Measurements from ENCODE around the gene NUTM2F. TPM values are rescaled to one million over a fixed set of nuclear protein-coding genes. Genes with fewer than 3 reads are reported as not detected.

NUTM2F gene
- total RNA-seq, 3 donors from 2014 or later: not detected

DNA sequence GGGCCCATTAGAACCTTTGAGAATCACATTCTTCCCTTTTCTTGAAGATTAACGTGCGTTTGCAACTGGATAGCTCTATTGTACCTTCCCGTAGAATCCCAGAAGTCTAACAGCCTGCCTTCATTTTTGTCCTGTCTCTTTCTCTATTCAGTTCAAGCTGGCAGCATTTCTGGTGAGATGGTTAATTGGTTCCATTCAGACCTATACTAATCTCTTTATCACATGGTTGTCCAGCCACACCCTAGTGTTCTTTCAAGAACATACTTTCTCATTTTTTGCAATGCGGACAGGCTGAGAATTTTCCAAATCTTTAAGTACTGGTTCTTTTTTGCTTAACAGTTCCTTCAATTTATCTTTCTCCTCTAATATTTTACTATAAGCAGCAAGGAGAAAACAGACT is 26.0 kb downstream of the NUTM2F start:
- ATAC-seq (no peak), DNase-seq (no peak)
- intact Hi-C loops (cut with DNase I, micrococcal nuclease): no loop called here
- Histone ChIP-seq H3K9me3 (no peaks in the 10 kb centered on the region), H3K4me3 (no peak overlapping the region), H3K4me1 (ENCODE audit: low read depth) (no peaks in the 10 kb centered on the region), H3K36me3 (ENCODE audit: low read depth) (no peaks in the 10 kb centered on the region)
- TF ChIP-seq, protein P1, sequence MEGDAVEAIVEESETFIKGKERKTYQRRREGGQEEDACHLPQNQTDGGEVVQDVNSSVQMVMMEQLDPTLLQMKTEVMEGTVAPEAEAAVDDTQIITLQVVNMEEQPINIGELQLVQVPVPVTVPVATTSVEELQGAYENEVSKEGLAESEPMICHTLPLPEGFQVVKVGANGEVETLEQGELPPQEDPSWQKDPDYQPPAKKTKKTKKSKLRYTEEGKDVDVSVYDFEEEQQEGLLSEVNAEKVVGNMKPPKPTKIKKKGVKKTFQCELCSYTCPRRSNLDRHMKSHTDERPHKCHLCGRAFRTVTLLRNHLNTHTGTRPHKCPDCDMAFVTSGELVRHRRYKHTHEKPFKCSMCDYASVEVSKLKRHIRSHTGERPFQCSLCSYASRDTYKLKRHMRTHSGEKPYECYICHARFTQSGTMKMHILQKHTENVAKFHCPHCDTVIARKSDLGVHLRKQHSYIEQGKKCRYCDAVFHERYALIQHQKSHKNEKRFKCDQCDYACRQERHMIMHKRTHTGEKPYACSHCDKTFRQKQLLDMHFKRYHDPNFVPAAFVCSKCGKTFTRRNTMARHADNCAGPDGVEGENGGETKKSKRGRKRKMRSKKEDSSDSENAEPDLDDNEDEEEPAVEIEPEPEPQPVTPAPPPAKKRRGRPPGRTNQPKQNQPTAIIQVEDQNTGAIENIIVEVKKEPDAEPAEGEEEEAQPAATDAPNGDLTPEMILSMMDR (IDR thresholded peaks at IDR 0.05): no peak

DNA sequence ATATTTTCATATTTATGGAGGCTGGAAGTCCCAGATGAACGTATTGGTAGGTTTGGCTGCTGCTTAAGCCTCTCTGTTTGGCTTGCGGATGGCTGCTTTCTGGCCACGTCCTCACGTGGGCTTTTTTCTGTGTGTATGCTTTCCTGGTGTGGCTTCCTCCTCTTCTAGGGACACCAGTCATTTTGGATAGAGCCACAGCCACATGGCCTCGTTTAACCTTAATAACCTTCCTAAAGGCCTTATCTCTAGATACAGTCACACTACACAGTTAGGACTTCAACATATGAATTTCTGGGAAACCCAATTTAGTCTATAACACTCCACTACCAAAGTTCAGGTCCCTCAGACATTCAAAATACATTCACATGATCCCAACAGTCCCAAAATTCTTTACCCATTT is 26.9 kb downstream of the NUTM2F start:
- DNase-seq (no peak), ATAC-seq (no peak)
- intact Hi-C loops (cut with DNase I, micrococcal nuclease): no loop called here
- H3K36me3 ChIP-seq (ENCODE audit: low read depth): no peaks in the 10 kb centered on the region
- H3K4me3 ChIP-seq: no peak overlapping the region
- TF ChIP-seq, protein P1 (IDR thresholded peaks at IDR 0.05): no peak
- H3K9me3 ChIP-seq: no peaks in the 10 kb centered on the region
- H3K4me1 ChIP-seq (ENCODE audit: low read depth): no peaks in the 10 kb centered on the region

DNA sequence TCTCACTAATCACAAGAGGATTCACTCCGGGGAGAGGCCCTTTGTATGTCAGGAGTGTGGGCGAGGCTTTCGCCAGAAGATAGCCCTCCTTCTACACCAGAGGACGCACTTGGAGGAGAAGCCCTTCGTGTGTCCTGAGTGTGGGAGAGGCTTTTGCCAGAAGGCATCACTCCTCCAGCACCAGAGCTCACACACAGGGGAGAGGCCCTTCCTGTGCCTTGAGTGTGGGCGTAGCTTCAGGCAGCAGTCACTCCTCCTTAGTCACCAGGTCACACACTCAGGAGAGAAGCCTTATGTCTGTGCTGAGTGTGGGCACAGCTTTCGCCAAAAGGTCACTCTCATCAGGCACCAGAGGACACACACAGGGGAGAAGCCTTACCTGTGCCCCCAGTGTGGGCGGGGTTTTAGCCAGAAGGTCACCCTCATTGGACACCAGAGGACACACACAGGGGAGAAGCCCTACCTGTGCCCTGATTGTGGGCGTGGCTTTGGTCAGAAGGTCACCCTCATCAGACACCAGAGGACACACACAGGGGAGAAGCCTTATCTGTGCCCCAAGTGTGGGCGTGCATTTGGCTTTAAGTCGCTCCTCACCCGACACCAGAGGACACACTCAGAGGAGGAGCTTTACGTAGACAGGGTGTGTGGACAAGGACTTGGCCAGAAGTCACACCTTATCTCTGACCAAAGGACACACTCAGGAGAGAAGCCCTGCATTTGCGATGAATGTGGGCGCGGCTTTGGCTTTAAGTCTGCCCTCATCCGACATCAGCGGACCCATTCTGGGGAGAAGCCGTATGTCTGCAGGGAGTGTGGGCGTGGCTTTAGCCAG is 27.8 kb downstream of the NUTM2F start:
- ATAC-seq (peak; percentile 85), DNase-seq (peak in 1 of 3 donors; percentile 29)
- H3K4me3 ChIP-seq: no peak overlapping the region
- H3K36me3 ChIP-seq (ENCODE audit: low read depth): no peaks in the 10 kb centered on the region
- no peaks in the 10 kb centered on the region for H3K9me3 ChIP-seq
- H3K4me1 ChIP-seq (ENCODE audit: low read depth): no peaks in the 10 kb centered on the region
- intact Hi-C loops (cut with DNase I, micrococcal nuclease): no loop called here
- TF ChIP-seq, protein P1 (IDR thresholded peaks at IDR 0.05): no peak

DNA sequence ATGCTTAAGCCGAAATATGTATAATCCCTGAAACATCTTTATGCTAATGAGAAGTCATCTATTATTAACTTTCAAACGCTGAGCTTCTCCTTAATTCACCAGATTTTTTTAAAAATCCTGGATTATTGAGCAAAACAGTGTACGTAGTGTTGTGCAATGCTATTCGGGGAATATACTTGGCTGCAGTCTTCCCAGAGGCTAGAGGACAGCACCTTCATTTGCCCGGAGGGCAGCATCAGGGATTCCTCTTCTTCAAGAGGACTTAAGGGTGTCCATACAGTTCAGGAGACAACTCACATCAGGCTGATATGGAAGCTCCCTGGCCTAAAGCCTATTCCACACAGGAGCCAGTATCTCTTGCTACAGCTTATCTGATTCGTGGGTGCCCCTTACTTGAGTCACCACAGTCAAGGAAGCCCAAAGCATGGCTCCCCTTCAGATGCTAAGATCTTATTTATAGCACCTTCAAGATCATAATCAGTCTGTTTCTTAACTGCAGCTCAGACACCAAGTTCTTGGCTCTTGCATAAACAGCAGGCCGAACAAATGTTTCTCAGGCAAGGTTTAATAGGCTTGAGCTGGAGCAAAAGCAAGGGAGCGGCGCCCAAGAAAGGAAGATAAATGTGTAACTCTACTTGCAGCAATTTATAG is 29.4 kb downstream of the NUTM2F start:
- ATAC-seq: no peak
- Histone ChIP-seq H3K4me3 (no peak overlapping the region), H3K9me3 (no peaks in the 10 kb centered on the region), H3K36me3 (ENCODE audit: low read depth) (no peaks in the 10 kb centered on the region), H3K4me1 (ENCODE audit: low read depth) (no peaks in the 10 kb centered on the region)
- intact Hi-C loops (cut with DNase I, micrococcal nuclease): no loop called here
- no peak for DNase-seq
- TF ChIP-seq, protein P1 (IDR thresholded peaks at IDR 0.05): no peak

DNA sequence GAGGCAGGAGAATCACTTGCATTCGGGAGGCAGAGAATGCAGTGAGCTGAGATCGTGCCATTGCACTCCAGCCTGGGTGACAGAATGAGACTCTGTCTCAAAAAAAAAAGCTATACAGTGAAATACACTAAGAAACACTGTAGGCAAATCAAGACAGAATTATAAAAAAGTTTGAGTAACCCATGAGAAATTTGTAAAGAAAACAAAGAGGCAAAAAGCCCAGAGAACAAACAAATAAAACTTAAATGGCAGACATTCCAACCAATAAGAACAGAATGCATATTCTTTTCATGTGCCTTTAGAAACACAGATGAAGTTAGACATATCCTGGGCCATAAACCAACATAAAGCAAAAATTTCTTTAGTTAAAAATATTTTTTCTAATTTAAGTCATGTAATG is 38.8 kb downstream of the NUTM2F start:
- DNase-seq (no peak), ATAC-seq (no peak)
- no peaks in the 10 kb centered on the region for H3K9me3 ChIP-seq
- no peaks in the 10 kb centered on the region for H3K36me3 ChIP-seq (ENCODE audit: low read depth)
- intact Hi-C loops (cut with DNase I, micrococcal nuclease): no loop called here
- no peaks in the 10 kb centered on the region for H3K4me1 ChIP-seq (ENCODE audit: low read depth)
- TF ChIP-seq, protein P1 (IDR thresholded peaks at IDR 0.05): no peak
- no peak overlapping the region for H3K4me3 ChIP-seq

Measured in mucosa of descending colon (tissue), 3 donors.